Hepatocyte (in vitro differentiated cells): ENCODE measurements around the gene GABRP. TPM values are rescaled to one million over a fixed set of nuclear protein-coding genes. Genes with fewer than 3 reads are reported as not detected.

Experiments
- DNase-seq: peaks from one replicate; pipeline ENCODE4 v3.0.0-alpha.2; 2016; ENCODE audit warnings: low spot score
- H2AFZ ChIP-seq: fragments of 200-600 bp; sonication (generic); 2 replicates; pipeline ENCODE4 v1.6.0; 2016; ENCODE audit warnings: antibody characterized with exemption, mild to moderate bottlenecking
- H3K27ac ChIP-seq: fragments of 200-600 bp; sonication (generic); 2 replicates; pipeline ENCODE4 v1.5.1; 2016; ENCODE audit warnings: mild to moderate bottlenecking
- H3K27me3 ChIP-seq: fragments of 200-600 bp; sonication (generic); 2 replicates; pipeline ENCODE4 v1.6.1; 2016
- H3K36me3 ChIP-seq: fragments of 200-600 bp; sonication (generic); replicated peaks from 2 replicates; pipeline ENCODE4 v1.5.1; 2016; ENCODE audit warnings: low read depth; ENCODE audit not compliant: insufficient read depth
- H3K4me1 ChIP-seq: fragments of 200-600 bp; sonication (generic); 2 replicates; pipeline ENCODE4 v1.5.1; 2016; ENCODE audit warnings: mild to moderate bottlenecking, moderate library complexity; ENCODE audit not compliant: insufficient read depth
- H3K4me2 ChIP-seq: fragments of 200-600 bp; sonication (generic); 2 replicates; pipeline ENCODE4 v1.6.0; 2016
- H3K4me3 ChIP-seq: fragments of 200-600 bp; sonication (generic); 2 replicates; pipeline ENCODE4 v1.5.1; 2016; ENCODE audit warnings: mild to moderate bottlenecking
- H3K79me2 ChIP-seq: fragments of 200-600 bp; sonication (generic); 2 replicates; pipeline ENCODE4 v1.6.0; 2017; ENCODE audit warnings: mild to moderate bottlenecking
- H3K9me2 ChIP-seq: fragments of 200-600 bp; sonication (generic); replicated peaks from 2 replicates; pipeline ENCODE4 v1.6.0; 2017; ENCODE audit warnings: mild to moderate bottlenecking; ENCODE audit not compliant: insufficient read depth
- H3K9me3 ChIP-seq: fragments of 200-600 bp; sonication (generic); 2 replicates; pipeline ENCODE4 v1.5.1; 2016; ENCODE audit warnings: low read depth, mild to moderate bottlenecking
- H4K20me1 ChIP-seq: fragments of 200-600 bp; sonication (generic); 2 replicates; pipeline ENCODE4 v1.6.0; 2016; ENCODE audit warnings: mild to moderate bottlenecking; ENCODE audit not compliant: insufficient read depth, poor library complexity, severe bottlenecking
- EZH2 ChIP-seq: fragments of 200-600 bp; sonication (generic); IDR thresholded peaks from 2 replicates; pipeline ENCODE4 v1.6.1; 2016; ENCODE audit warnings: antibody characterized with exemption, mild to moderate bottlenecking, borderline replicate concordance
- EZH2phosphoT487 ChIP-seq: fragments of 200-600 bp; sonication (generic); IDR thresholded peaks from one replicate; pipeline ENCODE4 v1.6.1; 2018; ENCODE audit warnings: antibody characterized with exemption, mild to moderate bottlenecking, low read depth, moderate library complexity; ENCODE audit not compliant: unreplicated experiment, severe bottlenecking
- WGBS: methylation state at CpG from one replicate; pipeline ENCODE4 v1.1.6; 2016; ENCODE audit warnings: low lambda C conversion rate; ENCODE audit errors: missing lambda C conversion rate; 5-methylcytosine and 5-hydroxymethylcytosine counted together
- polyA plus RNA-seq: library from polyadenylated mRNA; unstranded; fragments of >200 nt; fragmentation: Nextera tagmentation; extraction: Ambion mirVana; gene quantifications from 2 replicates; pipeline ENCODE4 v1.2.1, GENCODE V29; 2016
- total RNA-seq: library from RNA; depleted of rRNA; stranded (reverse); fragments of >200 nt; gene quantifications from 2 replicates; pipeline ENCODE4 v1.2.3, GENCODE V29; 2014
- TF ChIP-seq, protein P1 (sequence below): fragments of 200-600 bp; sonication (generic); IDR thresholded peaks from 2 replicates; pipeline ENCODE4 v1.5.1; 2016; ENCODE audit warnings: antibody characterized with exemption, mild to moderate bottlenecking; ENCODE audit not compliant: poor library complexity

The GABRP gene
- total and polyA plus RNA-seq, 2 experiments from 2014 or later = 91.4 to 136 TPM

DNA sequence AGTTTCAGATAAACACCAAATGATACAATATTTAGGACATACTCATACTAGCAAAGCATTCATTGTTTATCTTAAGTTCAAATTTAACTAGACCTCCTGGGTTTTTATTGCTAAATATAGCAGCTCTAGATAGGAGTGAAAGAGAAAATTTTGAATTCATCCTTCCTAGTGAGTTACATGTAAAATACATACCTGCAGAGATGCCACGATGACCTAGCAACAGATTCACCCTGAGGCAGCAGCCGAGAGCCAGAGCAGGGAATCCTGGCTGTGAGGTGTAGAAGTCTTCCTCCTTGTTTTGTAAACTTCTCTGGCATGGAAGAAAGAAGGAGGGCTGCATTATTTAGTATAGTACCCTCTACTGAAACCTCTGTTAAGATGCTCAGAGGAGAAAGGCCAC lies 25.9 kb upstream of the GABRP start:
- Histone ChIP-seq H2AFZ (no peak overlapping the region), H3K9me2 (no peaks in the 10 kb centered on the region), H3K4me3 (no peak overlapping the region), H3K36me3 (no peaks in the 10 kb centered on the region), H3K27me3 (no peaks in the 10 kb centered on the region), H4K20me1 (no peaks in the 10 kb centered on the region), H3K27ac (peak overlapping the region; percentile 15), H3K4me2 (peak overlapping the region; percentile 25), H3K9me3 (no peaks in the 10 kb centered on the region), H3K4me1 (peaks cover 21% of the 10 kb centered on the region), H3K79me2 (no peaks in the 10 kb centered on the region)
- TF ChIP-seq, protein P1, sequence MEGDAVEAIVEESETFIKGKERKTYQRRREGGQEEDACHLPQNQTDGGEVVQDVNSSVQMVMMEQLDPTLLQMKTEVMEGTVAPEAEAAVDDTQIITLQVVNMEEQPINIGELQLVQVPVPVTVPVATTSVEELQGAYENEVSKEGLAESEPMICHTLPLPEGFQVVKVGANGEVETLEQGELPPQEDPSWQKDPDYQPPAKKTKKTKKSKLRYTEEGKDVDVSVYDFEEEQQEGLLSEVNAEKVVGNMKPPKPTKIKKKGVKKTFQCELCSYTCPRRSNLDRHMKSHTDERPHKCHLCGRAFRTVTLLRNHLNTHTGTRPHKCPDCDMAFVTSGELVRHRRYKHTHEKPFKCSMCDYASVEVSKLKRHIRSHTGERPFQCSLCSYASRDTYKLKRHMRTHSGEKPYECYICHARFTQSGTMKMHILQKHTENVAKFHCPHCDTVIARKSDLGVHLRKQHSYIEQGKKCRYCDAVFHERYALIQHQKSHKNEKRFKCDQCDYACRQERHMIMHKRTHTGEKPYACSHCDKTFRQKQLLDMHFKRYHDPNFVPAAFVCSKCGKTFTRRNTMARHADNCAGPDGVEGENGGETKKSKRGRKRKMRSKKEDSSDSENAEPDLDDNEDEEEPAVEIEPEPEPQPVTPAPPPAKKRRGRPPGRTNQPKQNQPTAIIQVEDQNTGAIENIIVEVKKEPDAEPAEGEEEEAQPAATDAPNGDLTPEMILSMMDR = no peak
- TF ChIP-seq EZH2phosphoT487 (no peak), EZH2 (no peak)
- WGBS = 48% methylated on average over 2 of the region's 2 CpGs
- no peak for DNase-seq

DNA sequence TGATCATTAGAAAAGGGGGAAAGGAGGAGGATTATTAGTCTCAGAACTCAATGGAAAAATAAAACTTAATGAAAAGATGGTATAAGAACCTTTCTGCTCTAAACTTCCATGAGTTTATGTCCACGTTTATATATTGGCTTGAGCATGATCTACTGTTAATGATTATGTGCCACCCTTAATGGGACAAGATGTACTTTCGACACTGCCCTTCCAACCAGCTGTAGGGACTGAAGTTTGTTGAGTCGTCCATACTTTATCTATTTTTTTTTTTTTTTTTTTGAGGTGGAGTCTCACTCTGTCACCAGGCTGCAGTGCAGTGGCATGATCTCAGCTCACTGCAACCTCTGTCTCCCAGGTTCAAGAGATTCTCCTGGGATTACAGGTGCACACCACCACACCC lies 25.0 kb upstream of the GABRP start:
- Histone ChIP-seq H3K4me3 (no peak overlapping the region), H3K9me2 (no peaks in the 10 kb centered on the region), H3K27ac (no peak overlapping the region), H3K27me3 (no peaks in the 10 kb centered on the region), H3K4me2 (no peak overlapping the region), H3K4me1 (peaks cover 17% of the 10 kb centered on the region), H3K9me3 (no peaks in the 10 kb centered on the region), H3K36me3 (no peaks in the 10 kb centered on the region), H4K20me1 (no peaks in the 10 kb centered on the region), H2AFZ (no peak overlapping the region), H3K79me2 (no peaks in the 10 kb centered on the region)
- WGBS = 85% methylated on average over 3 of the region's 3 CpGs
- DNase-seq = no peak
- no peak for TF ChIP-seq EZH2phosphoT487
- TF ChIP-seq, protein P1 = no peak
- no peak for TF ChIP-seq EZH2

DNA sequence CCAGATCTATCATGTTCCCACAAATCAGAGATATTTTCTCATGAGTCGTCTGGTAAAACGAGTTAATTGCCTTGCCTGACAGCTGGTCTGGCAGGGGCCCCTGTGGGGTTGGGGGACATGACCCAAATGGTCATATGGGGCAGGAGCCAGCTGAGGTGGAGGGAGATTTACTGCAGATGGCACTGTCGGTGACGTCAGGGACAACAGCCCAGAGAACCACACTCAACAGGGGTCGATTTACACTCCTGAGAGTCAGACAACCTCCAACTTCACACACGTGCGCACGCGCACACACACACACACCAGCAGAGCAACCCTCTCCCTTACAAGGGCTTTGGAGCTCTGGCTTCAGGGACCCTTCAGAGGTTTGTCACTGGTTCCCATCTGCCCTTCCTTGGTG lies 23.4 kb upstream of the GABRP start:
- Histone ChIP-seq H3K4me1 (peaks cover 16% of the 10 kb centered on the region), H3K9me3 (no peaks in the 10 kb centered on the region), H3K4me2 (no peak overlapping the region), H3K27me3 (no peaks in the 10 kb centered on the region), H3K4me3 (no peak overlapping the region), H3K27ac (no peak overlapping the region), H4K20me1 (no peaks in the 10 kb centered on the region), H3K36me3 (no peaks in the 10 kb centered on the region), H3K79me2 (no peaks in the 10 kb centered on the region), H3K9me2 (no peaks in the 10 kb centered on the region), H2AFZ (no peak overlapping the region)
- 77% methylated on average over 9 of the region's 9 CpGs for WGBS
- DNase-seq = no peak
- TF ChIP-seq, protein P1 = no peak
- TF ChIP-seq EZH2 (no peak), EZH2phosphoT487 (no peak)
